ENCODE results near the gene TDRD9. TPM values are rescaled to one million over a fixed set of nuclear protein-coding genes. Genes with fewer than 3 reads are reported as not detected.

The TDRD9 gene
- total RNA-seq, 4 donors from 2014 or later: 0.17 to 1.5 (median 0.31) TPM; not detected in 1

DNA sequence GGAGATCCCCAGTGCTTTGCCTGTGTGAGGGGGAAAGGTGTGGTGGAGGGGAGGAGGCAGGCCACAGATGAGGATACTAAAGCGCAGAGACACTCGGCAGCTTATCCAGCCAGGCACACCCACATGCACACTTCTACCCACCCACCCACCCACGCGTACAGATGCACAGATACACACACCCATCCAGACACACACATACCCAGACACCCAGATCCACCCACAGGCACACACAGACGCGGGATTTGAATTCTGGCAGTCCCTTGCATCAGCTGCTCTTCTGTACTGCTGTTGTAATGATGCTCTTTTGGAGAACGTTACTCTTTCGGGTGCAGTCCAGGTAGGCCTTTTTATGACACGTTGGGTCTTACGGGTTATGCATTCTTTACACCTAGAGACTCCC, 69.8 kb downstream of the TDRD9 start:
- no peaks in the 10 kb centered on the region for H3K36me3 ChIP-seq
- no peaks in the 10 kb centered on the region for H3K4me1 ChIP-seq
- TF ChIP-seq POLR2A (IDR thresholded peaks at IDR 0.05): no peak
- TF ChIP-seq, protein P1, sequence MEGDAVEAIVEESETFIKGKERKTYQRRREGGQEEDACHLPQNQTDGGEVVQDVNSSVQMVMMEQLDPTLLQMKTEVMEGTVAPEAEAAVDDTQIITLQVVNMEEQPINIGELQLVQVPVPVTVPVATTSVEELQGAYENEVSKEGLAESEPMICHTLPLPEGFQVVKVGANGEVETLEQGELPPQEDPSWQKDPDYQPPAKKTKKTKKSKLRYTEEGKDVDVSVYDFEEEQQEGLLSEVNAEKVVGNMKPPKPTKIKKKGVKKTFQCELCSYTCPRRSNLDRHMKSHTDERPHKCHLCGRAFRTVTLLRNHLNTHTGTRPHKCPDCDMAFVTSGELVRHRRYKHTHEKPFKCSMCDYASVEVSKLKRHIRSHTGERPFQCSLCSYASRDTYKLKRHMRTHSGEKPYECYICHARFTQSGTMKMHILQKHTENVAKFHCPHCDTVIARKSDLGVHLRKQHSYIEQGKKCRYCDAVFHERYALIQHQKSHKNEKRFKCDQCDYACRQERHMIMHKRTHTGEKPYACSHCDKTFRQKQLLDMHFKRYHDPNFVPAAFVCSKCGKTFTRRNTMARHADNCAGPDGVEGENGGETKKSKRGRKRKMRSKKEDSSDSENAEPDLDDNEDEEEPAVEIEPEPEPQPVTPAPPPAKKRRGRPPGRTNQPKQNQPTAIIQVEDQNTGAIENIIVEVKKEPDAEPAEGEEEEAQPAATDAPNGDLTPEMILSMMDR (IDR thresholded peaks at IDR 0.05 in 4 of 5, conservative IDR thresholded peaks at IDR 0.05 in 1 of 5): no peak
- peaks cover 0 to 9% (median 0%) of the 10 kb centered on the region in 3 donors for H3K27me3 ChIP-seq
- H3K4me3 ChIP-seq: no peak overlapping the region
- no peak for DNase-seq
- intact Hi-C loops (cut with DNase I; ENCODE audit: low total_unique reads): no loop called here
- H3K27ac ChIP-seq: no peak overlapping the region
- H3K9me3 ChIP-seq: no peaks in the 10 kb centered on the region
- in situ Hi-C loops (cut with MboI; ENCODE audit: low sequenced_read_pairs in 4 of 4): no loop called here
- ATAC-seq: no peak

DNA sequence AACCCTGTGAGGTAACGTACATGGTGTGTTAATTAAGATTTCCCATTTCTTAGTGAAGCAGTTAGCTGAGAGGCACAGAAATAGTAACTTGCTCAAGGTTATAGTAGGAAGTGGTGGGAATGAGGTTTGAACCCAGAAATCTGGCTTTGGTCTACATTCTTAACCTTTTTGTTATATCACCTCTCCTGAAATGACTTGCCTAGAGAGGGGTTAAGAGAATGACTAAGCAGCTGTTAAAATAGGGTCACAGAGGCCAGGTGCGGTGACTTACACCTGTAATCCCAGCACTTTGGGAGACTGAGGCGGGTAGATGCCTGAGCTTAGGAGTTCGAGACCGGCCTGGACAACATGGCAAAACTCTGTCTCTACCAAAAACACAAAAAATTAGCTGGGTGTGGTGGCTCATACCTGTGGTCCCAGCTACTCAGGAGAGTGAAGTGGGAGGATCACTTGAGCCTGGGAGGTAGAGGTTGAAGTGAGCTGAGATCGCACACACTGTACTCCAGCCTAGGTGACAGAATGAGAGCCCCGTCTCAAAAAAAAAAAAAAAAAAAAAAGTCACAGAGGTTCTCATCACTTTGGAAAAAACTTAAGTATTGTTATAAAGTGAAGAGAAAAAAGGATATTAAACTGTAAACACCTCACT, 71.7 kb downstream of the TDRD9 start:
- Histone ChIP-seq H3K4me1 (no peaks in the 10 kb centered on the region), H3K27me3 (peaks cover 0 to 9% (median 0%) of the 10 kb centered on the region in 3 donors), H3K36me3 (no peaks in the 10 kb centered on the region), H3K9me3 (no peaks in the 10 kb centered on the region), H3K27ac (no peak overlapping the region), H3K4me3 (no peak overlapping the region)
- DNase-seq (no peak), ATAC-seq (no peak)
- intact Hi-C loops (cut with DNase I; ENCODE audit: low total_unique reads) (no loop called here), in situ Hi-C loops (cut with MboI; ENCODE audit: low sequenced_read_pairs in 4 of 4) (no loop called here)
- TF ChIP-seq, protein P1 (IDR thresholded peaks at IDR 0.05 in 4 of 5, conservative IDR thresholded peaks at IDR 0.05 in 1 of 5): no peak
- no peak for TF ChIP-seq POLR2A (IDR thresholded peaks at IDR 0.05)

DNA sequence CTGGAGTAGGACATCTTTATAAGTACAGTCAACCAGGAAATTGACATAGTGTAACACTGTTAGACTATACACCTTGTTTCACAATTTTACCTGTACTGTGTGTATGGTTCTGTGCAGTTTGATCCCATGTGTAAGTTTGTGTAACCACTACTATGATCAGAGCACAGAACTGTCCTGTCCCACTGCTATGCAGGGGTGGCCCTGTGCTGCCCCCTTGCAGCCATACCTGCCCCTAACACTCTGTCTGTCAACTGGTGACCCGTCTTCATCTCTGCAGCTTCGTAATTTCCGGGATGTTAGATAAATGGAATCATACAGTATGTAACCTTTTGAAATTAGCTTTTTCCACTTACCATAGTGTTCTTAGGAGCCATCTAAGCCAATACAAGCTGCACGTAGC, 72.7 kb downstream of the TDRD9 start:
- TF ChIP-seq POLR2A (IDR thresholded peaks at IDR 0.05): no peak
- TF ChIP-seq, protein P1 (IDR thresholded peaks at IDR 0.05 in 4 of 5, conservative IDR thresholded peaks at IDR 0.05 in 1 of 5): no peak
- ATAC-seq (no peak), DNase-seq (no peak)
- H3K4me1 ChIP-seq: no peaks in the 10 kb centered on the region
- H3K9me3 ChIP-seq: no peaks in the 10 kb centered on the region
- no peak overlapping the region for H3K4me3 ChIP-seq
- H3K27ac ChIP-seq: no peak overlapping the region
- peaks cover 0 to 6% (median 0%) of the 10 kb centered on the region in 3 donors for H3K27me3 ChIP-seq
- H3K36me3 ChIP-seq: no peaks in the 10 kb centered on the region
- in situ Hi-C loops (cut with MboI; ENCODE audit: low sequenced_read_pairs in 4 of 4) (no loop called here), intact Hi-C loops (cut with DNase I; ENCODE audit: low total_unique reads) (no loop called here)

DNA sequence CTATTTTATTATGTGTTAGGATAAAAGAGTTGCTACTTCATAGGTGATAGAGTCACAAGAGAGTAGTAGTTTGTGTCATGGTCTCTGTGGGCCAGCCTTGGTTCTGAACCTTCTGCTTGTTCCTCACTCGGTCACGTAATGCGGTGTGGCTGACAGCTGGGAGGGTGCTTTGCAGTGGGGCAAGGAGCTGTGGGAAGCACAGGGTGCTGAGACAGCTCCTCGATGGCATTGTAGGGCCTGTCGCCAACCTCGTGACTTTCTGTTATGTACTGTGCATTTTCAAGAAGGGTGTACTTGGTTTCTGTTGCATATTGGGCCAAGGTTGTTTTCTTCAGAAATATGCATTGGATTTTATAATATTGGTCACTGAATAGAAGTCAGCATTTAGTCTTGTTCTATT, 75.4 kb downstream of the TDRD9 start:
- H3K4me3 ChIP-seq: no peak overlapping the region
- TF ChIP-seq POLR2A (IDR thresholded peaks at IDR 0.05): no peak
- TF ChIP-seq, protein P1 (IDR thresholded peaks at IDR 0.05 in 4 of 5, conservative IDR thresholded peaks at IDR 0.05 in 1 of 5): no peak
- H3K4me1 ChIP-seq: no peaks in the 10 kb centered on the region
- intact Hi-C loops (cut with DNase I; ENCODE audit: low total_unique reads) (no loop called here), in situ Hi-C loops (cut with MboI; ENCODE audit: low sequenced_read_pairs in 4 of 4) (no loop called here)
- DNase-seq: no peak
- no peaks in the 10 kb centered on the region for H3K36me3 ChIP-seq
- ATAC-seq: no peak
- no peaks in the 10 kb centered on the region for H3K9me3 ChIP-seq
- H3K27me3 ChIP-seq: no peaks in the 10 kb centered on the region
- no peak overlapping the region for H3K27ac ChIP-seq

DNA sequence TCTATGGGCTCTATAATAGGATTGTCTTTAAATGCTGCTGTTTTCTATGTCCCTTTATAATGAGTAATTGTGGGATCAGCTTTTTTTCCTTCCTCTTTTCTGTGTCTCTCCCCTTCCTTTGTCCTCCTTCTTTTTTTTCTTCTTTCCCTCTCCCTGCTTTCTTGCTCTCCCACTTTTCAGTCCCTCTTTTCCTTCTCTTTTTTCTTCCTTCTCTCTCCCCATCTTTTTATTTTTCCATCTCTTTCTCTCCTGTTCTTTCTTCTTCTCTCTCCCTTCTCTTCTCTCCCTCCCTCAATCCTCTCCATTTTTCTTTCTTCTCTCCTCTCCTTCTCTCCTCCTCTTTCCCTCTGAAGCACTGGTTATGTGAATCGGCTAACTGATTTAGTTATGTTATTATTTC, 76.6 kb downstream of the TDRD9 start:
- Histone ChIP-seq H3K27me3 (no peaks in the 10 kb centered on the region), H3K9me3 (no peaks in the 10 kb centered on the region), H3K36me3 (no peaks in the 10 kb centered on the region), H3K4me3 (no peak overlapping the region), H3K4me1 (no peaks in the 10 kb centered on the region), H3K27ac (no peak overlapping the region)
- no peak for ATAC-seq
- intact Hi-C loops (cut with DNase I; ENCODE audit: low total_unique reads) (no loop called here), in situ Hi-C loops (cut with MboI; ENCODE audit: low sequenced_read_pairs in 4 of 4) (no loop called here)
- no peak for TF ChIP-seq POLR2A (IDR thresholded peaks at IDR 0.05)
- TF ChIP-seq, protein P1 (IDR thresholded peaks at IDR 0.05 in 4 of 5, conservative IDR thresholded peaks at IDR 0.05 in 1 of 5): no peak
- no peak for DNase-seq
